Activated effector memory CD4-positive, alpha-beta T cell treated with Interleukin-2 at 50 U/mL for 16 hours (primary cell): ENCODE results near the gene DCN.

ENCODE experiments used
- DNase-seq: peaks from one replicate; pipeline ENCODE4 v3.0.0-alpha.2; 2020

DCN gene

GRCh38 chr12:91185421-91185820, 2.8 kb upstream of the DCN start:
- no peak for DNase-seq

GRCh38 chr12:91183551-91183950, 934 bp upstream of the DCN start:
- DNase-seq = no peak

GRCh38 chr12:91180582-91181395, 1.8 kb downstream of the DCN start:
- DNase-seq = no peak

GRCh38 chr12:91179966-91180561, 2.6 kb downstream of the DCN start:
- DNase-seq = no peak

GRCh38 chr12:91179315-91179714, 3.3 kb downstream of the DCN start:
- DNase-seq = no peak

- no peak for DNase-seq
Measured at GRCh38 chr12:91178781-91179180, 3.8 kb downstream of the DCN start.

- no peak for DNase-seq
Measured at GRCh38 chr12:91178139-91178561, 4.5 kb downstream of the DCN start.

GRCh38 chr12:91177381-91177780, 5.2 kb downstream of the DCN start:
- DNase-seq = no peak

- DNase-seq = no peak
Measured at GRCh38 chr12:91176915-91177314, 5.7 kb downstream of the DCN start.

- no peak for DNase-seq
Measured at GRCh38 chr12:91176358-91176757, 6.3 kb downstream of the DCN start.

- no peak for DNase-seq
Measured at GRCh38 chr12:91173124-91173523, 9.5 kb downstream of the DCN start.

- DNase-seq = no peak
Measured at GRCh38 chr12:91172096-91172495, 10.5 kb downstream of the DCN start.

- DNase-seq = no peak
Measured at GRCh38 chr12:91171476-91171875, 11.1 kb downstream of the DCN start.

GRCh38 chr12:91163116-91163515, 19.5 kb downstream of the DCN start:
- no peak for DNase-seq

GRCh38 chr12:91161009-91161408, 21.6 kb downstream of the DCN start:
- DNase-seq = no peak

- no peak for DNase-seq
Measured at GRCh38 chr12:91155990-91156389, 26.6 kb downstream of the DCN start.

- DNase-seq = no peak
Measured at GRCh38 chr12:91154131-91154530, 28.5 kb downstream of the DCN start.

- DNase-seq = no peak
Measured at GRCh38 chr12:91144053-91144452, 38.6 kb downstream of the DCN start.

GRCh38 chr12:91143206-91143605, 39.4 kb downstream of the DCN start:
- DNase-seq = no peak

GRCh38 chr12:91142221-91142631, 40.4 kb downstream of the DCN start:
- DNase-seq = no peak

- no peak for DNase-seq
Measured at GRCh38 chr12:91140026-91140931, 42.3 kb downstream of the DCN start.

- DNase-seq = no peak
Measured at GRCh38 chr12:91139286-91139685, 43.3 kb downstream of the DCN start.

GRCh38 chr12:91138337-91138920, 44.2 kb downstream of the DCN start:
- no peak for DNase-seq
